Karpas-422 (cell line): ENCODE data around the gene NDUFA12. TPM values are rescaled to one million over a fixed set of nuclear protein-coding genes. Genes with fewer than 3 reads are reported as not detected.

Experiments used
- DNase-seq: peaks from one replicate; pipeline ENCODE4 v3.0.0-alpha.2; 2015
- H2AFZ ChIP-seq: fragments of 200-600 bp; sonication (generic); 2 replicates; pipeline ENCODE4 v1.6.1; 2014; ENCODE audit warnings: antibody characterized with exemption, low read length, mixed read lengths
- H3K27ac ChIP-seq: fragments of 200-600 bp; sonication (generic); 2 replicates; pipeline ENCODE4 v1.5.1; 2014; ENCODE audit warnings: mild to moderate bottlenecking, low read length, moderate library complexity
- H3K27me3 ChIP-seq: fragments of 200-600 bp; sonication (generic); 2 replicates; pipeline ENCODE4 v1.6.1; 2014; ENCODE audit warnings: low read length, mixed read lengths
- H3K36me3 ChIP-seq: fragments of 200-600 bp; sonication (generic); 2 replicates; pipeline ENCODE4 v1.6.1; 2014; ENCODE audit warnings: low read length, mixed read lengths; ENCODE audit not compliant: insufficient read depth
- H3K4me1 ChIP-seq: fragments of 200-600 bp; sonication (generic); 2 replicates; pipeline ENCODE4 v1.6.1; 2014; ENCODE audit warnings: mild to moderate bottlenecking, low read length, mixed read lengths
- H3K4me2 ChIP-seq: fragments of 200-600 bp; sonication (generic); 2 replicates; pipeline ENCODE4 v1.6.1; 2014; ENCODE audit warnings: low read length, low read depth, mild to moderate bottlenecking; ENCODE audit not compliant: poor library complexity, severe bottlenecking
- H3K4me3 ChIP-seq: fragments of 200-600 bp; sonication (generic); 2 replicates; pipeline ENCODE4 v1.5.1; 2014; ENCODE audit warnings: mild to moderate bottlenecking, antibody characterized with exemption, low read length, mixed read lengths
- H3K79me2 ChIP-seq: fragments of 200-600 bp; sonication (generic); 2 replicates; pipeline ENCODE4 v1.6.1; 2014; ENCODE audit warnings: mild to moderate bottlenecking, low read length, mixed read lengths
- H3K9ac ChIP-seq: fragments of 200-600 bp; sonication (generic); 2 replicates; pipeline ENCODE4 v1.6.0; 2014; ENCODE audit warnings: low read length
- H3K9me2 ChIP-seq: fragments of 200-600 bp; sonication (generic), shearing (Covaris generic); replicated peaks from 2 replicates; pipeline ENCODE4 v1.6.0; 2014; ENCODE audit warnings: mild to moderate bottlenecking, low read length, moderate library complexity; ENCODE audit not compliant: insufficient read depth
- H3K9me3 ChIP-seq: fragments of 300-700, 200-600 bp; sonication (generic); 2 replicates; pipeline ENCODE4 v1.6.1; 2014; ENCODE audit warnings: low read length, mixed read lengths
- H4K20me1 ChIP-seq: fragments of 200-600 bp; sonication (generic); 2 replicates; pipeline ENCODE4 v1.6.1; 2014; ENCODE audit warnings: mild to moderate bottlenecking, antibody characterized with exemption, low read length, low read depth; ENCODE audit not compliant: insufficient read depth
- total RNA-seq: library from RNA; depleted of rRNA; stranded (reverse); fragments of >200 nt; shearing (Covaris generic); gene quantifications from 2 replicates; pipeline ENCODE4 v1.2.3, GENCODE V29; 2014; ENCODE audit warnings: low replicate concordance

NDUFA12 gene
- total RNA-seq, 1 experiment from 2014 or later, result 188 TPM

- H3K4me1 ChIP-seq, result peaks cover 57% of the 10 kb centered on the region
- H3K4me3 ChIP-seq, result no peak overlapping the region
- no peaks in the 10 kb centered on the region for H3K9me2 ChIP-seq
- H3K27me3 ChIP-seq, result no peaks in the 10 kb centered on the region
- H3K4me2 ChIP-seq, result no peak overlapping the region
- H4K20me1 ChIP-seq, result no peaks in the 10 kb centered on the region
- H3K9ac ChIP-seq, result no peak overlapping the region
- peaks cover 82% of the 10 kb centered on the region for H3K79me2 ChIP-seq
- H3K9me3 ChIP-seq, result no peaks in the 10 kb centered on the region
- H3K36me3 ChIP-seq, result peaks cover 23% of the 10 kb centered on the region
- no peak overlapping the region for H2AFZ ChIP-seq
- H3K27ac ChIP-seq, result no peak overlapping the region
- peak; percentile 58 for DNase-seq
Measured at GRCh38 chr12:94980577-94980976, 22.9 kb downstream of the NDUFA12 start.

GRCh38 chr12:94979941-94980340, 23.6 kb downstream of the NDUFA12 start:
- Histone ChIP-seq H3K9me2 (no peaks in the 10 kb centered on the region), H2AFZ (no peak overlapping the region), H3K4me1 (peaks cover 57% of the 10 kb centered on the region), H3K9ac (no peak overlapping the region), H3K79me2 (peaks cover 89% of the 10 kb centered on the region), H3K4me2 (no peak overlapping the region), H3K36me3 (peaks cover 26% of the 10 kb centered on the region), H4K20me1 (no peaks in the 10 kb centered on the region), H3K9me3 (no peaks in the 10 kb centered on the region), H3K27me3 (no peaks in the 10 kb centered on the region), H3K4me3 (no peak overlapping the region), H3K27ac (no peak overlapping the region)
- no peak for DNase-seq

GRCh38 chr12:94977766-94978468, 25.6 kb downstream of the NDUFA12 start:
- no peaks in the 10 kb centered on the region for H3K27me3 ChIP-seq
- H3K9ac ChIP-seq, result no peak overlapping the region
- H3K9me3 ChIP-seq, result no peaks in the 10 kb centered on the region
- peak overlapping the region; percentile 20 for H3K27ac ChIP-seq
- H4K20me1 ChIP-seq, result no peaks in the 10 kb centered on the region
- peaks cover 62% of the 10 kb centered on the region for H3K4me1 ChIP-seq
- no peak overlapping the region for H3K4me3 ChIP-seq
- H3K9me2 ChIP-seq, result no peaks in the 10 kb centered on the region
- peaks cover 80% of the 10 kb centered on the region for H3K79me2 ChIP-seq
- no peak overlapping the region for H2AFZ ChIP-seq
- H3K36me3 ChIP-seq, result peaks cover 12% of the 10 kb centered on the region; the same call in 1 of the 2 replicates
- no peak overlapping the region for H3K4me2 ChIP-seq
- no peak for DNase-seq

- H3K4me1 ChIP-seq, result peaks cover 61% of the 10 kb centered on the region
- H3K36me3 ChIP-seq, result peaks cover 20% of the 10 kb centered on the region; the same call in 1 of the 2 replicates
- no peaks in the 10 kb centered on the region for H3K27me3 ChIP-seq
- H3K9me2 ChIP-seq, result no peaks in the 10 kb centered on the region
- no peak overlapping the region for H3K4me3 ChIP-seq
- peak overlapping the region; percentile 50 for H3K4me2 ChIP-seq
- peak; percentile 80 for DNase-seq
- H2AFZ ChIP-seq, result no peak overlapping the region
- H3K9ac ChIP-seq, result peak overlapping the region; percentile 12; the same call in 1 of the 2 replicates
- H3K79me2 ChIP-seq, result peaks cover 38% of the 10 kb centered on the region
- peak overlapping the region; percentile 89 for H3K27ac ChIP-seq
- no peaks in the 10 kb centered on the region for H3K9me3 ChIP-seq
- H4K20me1 ChIP-seq, result 0 out of 2 replicates have a peak, but pooled peaks cover 4% of the 10 kb centered on the region
Measured at GRCh38 chr12:94973221-94973620, 30.3 kb downstream of the NDUFA12 start.

GRCh38 chr12:94972795-94973194, 30.7 kb downstream of the NDUFA12 start:
- Histone ChIP-seq H3K36me3 (peaks cover 20% of the 10 kb centered on the region; the same call in 1 of the 2 replicates), H4K20me1 (0 out of 2 replicates have a peak, but pooled peaks cover 4% of the 10 kb centered on the region), H3K9me2 (no peaks in the 10 kb centered on the region), H3K4me2 (no peak overlapping the region), H3K9me3 (no peaks in the 10 kb centered on the region), H3K27me3 (no peaks in the 10 kb centered on the region), H3K79me2 (peaks cover 34% of the 10 kb centered on the region), H2AFZ (no peak overlapping the region), H3K4me1 (peaks cover 57% of the 10 kb centered on the region), H3K27ac (peak overlapping the region; percentile 89), H3K9ac (no peak overlapping the region), H3K4me3 (no peak overlapping the region)
- no peak for DNase-seq

- H2AFZ ChIP-seq, result no peak overlapping the region
- no peak overlapping the region for H3K27ac ChIP-seq
- H3K9me3 ChIP-seq, result no peaks in the 10 kb centered on the region
- H3K4me3 ChIP-seq, result no peak overlapping the region
- H3K79me2 ChIP-seq, result peaks cover 26% of the 10 kb centered on the region
- H3K4me1 ChIP-seq, result peaks cover 62% of the 10 kb centered on the region
- 0 out of 2 replicates have a peak, but pooled peaks cover 4% of the 10 kb centered on the region for H4K20me1 ChIP-seq
- peaks cover 20% of the 10 kb centered on the region; the same call in 1 of the 2 replicates for H3K36me3 ChIP-seq
- H3K4me2 ChIP-seq, result no peak overlapping the region
- H3K9ac ChIP-seq, result no peak overlapping the region
- DNase-seq, result no peak
- no peaks in the 10 kb centered on the region for H3K27me3 ChIP-seq
- H3K9me2 ChIP-seq, result no peaks in the 10 kb centered on the region
Measured at GRCh38 chr12:94971923-94972322, 31.6 kb downstream of the NDUFA12 start.

- Histone ChIP-seq H3K27me3 (no peaks in the 10 kb centered on the region), H3K36me3 (peaks cover 12% of the 10 kb centered on the region; the same call in 1 of the 2 replicates), H3K9me3 (no peaks in the 10 kb centered on the region), H4K20me1 (0 out of 2 replicates have a peak, but pooled peaks cover 4% of the 10 kb centered on the region), H3K9ac (no peak overlapping the region), H3K4me1 (peaks cover 62% of the 10 kb centered on the region), H3K9me2 (no peaks in the 10 kb centered on the region), H3K79me2 (peaks cover 12% of the 10 kb centered on the region), H3K27ac (no peak overlapping the region), H2AFZ (no peak overlapping the region), H3K4me3 (no peak overlapping the region; the same call in 1 of the 2 replicates), H3K4me2 (peak overlapping the region; percentile 57)
- no peak for DNase-seq
Measured at GRCh38 chr12:94970560-94970959, 32.9 kb downstream of the NDUFA12 start.

GRCh38 chr12:94969424-94969823, 34.1 kb downstream of the NDUFA12 start:
- Histone ChIP-seq H3K4me2 (peak overlapping the region; percentile 57), H3K79me2 (peaks cover 3% of the 10 kb centered on the region; the same call in 1 of the 2 replicates), H3K9me2 (no peaks in the 10 kb centered on the region)

More at GRCh38 chr12:94969424-94969823, 34.1 kb downstream of the NDUFA12 start:
- Histone ChIP-seq H3K9me3 (no peaks in the 10 kb centered on the region), H3K4me1 (peaks cover 56% of the 10 kb centered on the region), H2AFZ (no peak overlapping the region), H3K4me3 (peak overlapping the region; percentile 25; the same call in 1 of the 2 replicates), H3K27me3 (no peaks in the 10 kb centered on the region), H3K36me3 (peaks cover 9% of the 10 kb centered on the region; the same call in 1 of the 2 replicates), H4K20me1 (0 out of 2 replicates have a peak, but pooled peaks cover 4% of the 10 kb centered on the region), H3K9ac (0 out of 2 replicates have a peak overlapping the region, but pooled peaks have one; percentile 3), H3K27ac (peak overlapping the region; percentile 44)
- peak; percentile 76 for DNase-seq
